GM12878 (cell line): ENCODE measurements around the gene CD9. TPM values are rescaled to one million over a fixed set of nuclear protein-coding genes. Genes with fewer than 3 reads are reported as not detected.

Source experiments
- ATAC-seq: fragments of 200-7000 bp; cut with Tn5 transposase; 3 replicates; pipeline ENCODE4 v1.9.1; 2020; ENCODE audit warnings: mild to moderate bottlenecking, moderate library complexity
- BruUV-seq: library from RNA; stranded (reverse); fragments of 400-500 nt; replicated peaks from 2 replicates; lab custom pipeline; 2021; lab: Mats Ljungman, UMichigan
- CTCF ChIA-PET: fragments of 300-600 bp; sonication (Branson Sonifier 250); formaldehyde crosslinking; extraction: SDS; loops from one replicate; lab custom pipeline; 2021; ENCODE audit warnings: inconsistent platforms; lab: Yijun Ruan, JAX
- POLR2A ChIA-PET: fragments of 350-600 bp; formaldehyde crosslinking; extraction: SDS; loops from one replicate; lab custom pipeline; 2021; ENCODE audit warnings: inconsistent platforms; lab: Charles Lee
- RAD21 ChIA-PET: fragments of 300-600 bp; sonication (Branson Sonifier 250); formaldehyde crosslinking; loops from one replicate; lab custom pipeline; 2023; ENCODE audit warnings: antibody characterized with exemption; ENCODE audit not compliant: unreplicated experiment; lab: Charles Lee
- SMC1A ChIA-PET: fragments of 300-600 bp; sonication (Branson Sonifier 250); formaldehyde crosslinking; loops from one replicate; lab custom pipeline; 2023; ENCODE audit not compliant: unreplicated experiment, uncharacterized antibody; lab: Charles Lee
- DNase-seq: peaks from one replicate; pipeline ENCODE4 v3.0.0-alpha.2; 2011; ENCODE audit warnings: low read depth, low spot score
- FAIRE-seq: peaks from 3 replicates; lab custom pipeline; 2011; peaks lifted over from hg19 to GRCh38; lab: Jason Lieb, UNC
- H2AFZ ChIP-seq: 2 replicates; pipeline ENCODE4 v1.6.0; 2011; ENCODE audit warnings: low read depth, low read length, control low read depth; ENCODE audit not compliant: control insufficient read depth
- H3K27ac ChIP-seq: 2 replicates; pipeline ENCODE4 v1.5.1; 2011; ENCODE audit warnings: control low read depth; ENCODE audit not compliant: control insufficient read depth, insufficient read depth
- H3K27me3 ChIP-seq, 2 experiments: replicated peaks in 1 of 2; 2 replicates each; pipeline versions ENCODE4 v1.6.0 to v1.6.1; 2011; ENCODE audit warnings: low read length in 1 of 2; ENCODE audit not compliant: control insufficient read depth in 2 of 2, insufficient read depth in 2 of 2
- H3K36me3 ChIP-seq, 2 experiments: 2 replicates each; pipeline ENCODE4 v1.5.1; 2011; ENCODE audit warnings: low read length in 1 of 2; ENCODE audit not compliant: control insufficient read depth in 2 of 2, insufficient read depth in 2 of 2
- H3K4me1 ChIP-seq: 2 replicates; pipeline ENCODE4 v1.6.1; 2011; ENCODE audit warnings: mild to moderate bottlenecking, low read length, moderate library complexity, mixed read lengths; ENCODE audit not compliant: control insufficient read depth, insufficient read depth
- H3K4me2 ChIP-seq: 2 replicates; pipeline ENCODE4 v1.6.0; 2011; ENCODE audit warnings: control low read depth; ENCODE audit not compliant: control insufficient read depth, insufficient read depth
- H3K4me3 ChIP-seq: fragments of 200-600 bp; sonication (generic); 2 replicates; pipeline ENCODE4 v1.5.1; 2016
- H3K79me2 ChIP-seq: 2 replicates; pipeline ENCODE4 v1.6.0; 2011; ENCODE audit warnings: low read length; ENCODE audit not compliant: control insufficient read depth, insufficient read depth
- H3K9ac ChIP-seq: 2 replicates; pipeline ENCODE4 v1.8.0; 2011; ENCODE audit warnings: low read length, control low read depth, mixed read lengths; ENCODE audit not compliant: control insufficient read depth, insufficient read depth
- H3K9me3 ChIP-seq: replicated peaks from 3 replicates; pipeline ENCODE4 v1.5.1; 2011; ENCODE audit warnings: mild to moderate bottlenecking, low read length; ENCODE audit not compliant: control insufficient read depth, insufficient read depth
- H4K20me1 ChIP-seq: 2 replicates; pipeline ENCODE4 v1.6.0; 2011; ENCODE audit not compliant: control insufficient read depth, insufficient read depth
- BACH1 ChIP-seq: fragments of 450-650 bp; IDR thresholded peaks from 2 replicates; pipeline ENCODE4 v1.6.1; 2017; ENCODE audit warnings: mild to moderate bottlenecking, borderline replicate concordance
- BMI1 ChIP-seq: fragments of 450-650 bp; IDR thresholded peaks from 2 replicates; pipeline ENCODE4 v1.6.1; 2016; ENCODE audit warnings: mild to moderate bottlenecking, moderate library complexity, borderline replicate concordance
- EED ChIP-seq: sonication (generic); IDR thresholded peaks from 2 replicates; pipeline ENCODE4 v1.6.1; 2016; ENCODE audit warnings: antibody characterized with exemption, low read depth
- NKRF ChIP-seq: fragments of 450-650 bp; conservative IDR thresholded peaks from 2 replicates; pipeline ENCODE4 v1.6.1; 2017; ENCODE audit warnings: mild to moderate bottlenecking, moderate library complexity
- RELA ChIP-seq: fragments of 450-650 bp; IDR thresholded peaks from 2 replicates; pipeline ENCODE4 v1.8.0; 2014; ENCODE audit warnings: borderline replicate concordance; ENCODE audit not compliant: partially characterized antibody
- STAT3 ChIP-seq: IDR thresholded peaks from 2 replicates; pipeline ENCODE4 v1.6.1; 2011; ENCODE audit warnings: low read depth, low read length, improper control_type of control experiment
- ZSCAN29 ChIP-seq: fragments of 450-650 bp; IDR thresholded peaks from 2 replicates; pipeline ENCODE4 v1.6.1; 2017; ENCODE audit warnings: mild to moderate bottlenecking, moderate library complexity
- WGBS: methylation state at CpG from one replicate; pipeline ENCODE4 v1.1.6; 2016; ENCODE audit warnings: low lambda C conversion rate; ENCODE audit not compliant: insufficient replicate concordance, insufficient coverage; ENCODE audit errors: missing lambda C conversion rate; 5-methylcytosine and 5-hydroxymethylcytosine counted together
- in situ Hi-C: fragments of 300-500 bp; cut with MboI; formaldehyde crosslinking; loops from 9 replicates; pipeline ENCODE4 v1.14.3; 2018; ENCODE audit warnings: mixed read lengths
- intact Hi-C: fragments of 100-400 bp; cut with micrococcal nuclease; formaldehyde crosslinking; loops from one replicate; pipeline ENCODE4 v1.14.2; 2022; ENCODE audit not compliant: unreplicated experiment
- polyA plus RNA-seq, 11 experiments: library from polyadenylated mRNA; depleted of rRNA in 4 of 11; unstranded in 6 of 11; stranded (reverse) in 5 of 11; fragments of >200 nt; fragmentation: Nextera tagmentation in 4 of 11; fragmentation: Illumina TruSeq in 1 of 11; extraction: Ambion mirVana in 4 of 11; extraction: Trizol in 1 of 11; gene quantifications; 1 replicate in 1 of 11; 2 replicates in 10 of 11; pipeline versions ENCODE4 v1.2.1 to v1.2.3, GENCODE V29; 2011 to 2016; ENCODE audit warnings: inconsistent platforms in 2 of 11, missing spikeins in 2 of 11, low read depth in 1 of 11
- total RNA-seq, 4 experiments: library from RNA; depleted of rRNA in 3 of 4; stranded (reverse); fragments of >200 nt in 3 of 4; fragmentation: Illumina TruSeq in 1 of 4; extraction: Trizol in 1 of 4; gene quantifications; 2 replicates each; pipeline versions ENCODE4 v1.2.1 to v1.2.3, GENCODE V29; 2013 to 2021
- TF ChIP-seq, protein P1 (sequence below): fragments of 450-650 bp; IDR thresholded peaks from 2 replicates; pipeline ENCODE4 v1.6.1; 2017; ENCODE audit warnings: mild to moderate bottlenecking, moderate library complexity
- TF ChIP-seq, protein P2 (sequence below): fragments of 450-650 bp; IDR thresholded peaks from 2 replicates; pipeline ENCODE4 v1.6.1; 2017; ENCODE audit warnings: mild to moderate bottlenecking, low read depth, inconsistent platforms; ENCODE audit not compliant: poor library complexity, severe bottlenecking

Gene CD9
- total and polyA plus RNA-seq, 10 of the 15 experiments (the other 5 are each of a cell fraction or from before 2014, with no cell fraction given) = 4.8 to 29.9 (median 9.7) TPM

GRCh38 chr12:6224550-6224949 lies 24.4 kb downstream of the CD9 start (continued):
- TF ChIP-seq, protein P1, sequence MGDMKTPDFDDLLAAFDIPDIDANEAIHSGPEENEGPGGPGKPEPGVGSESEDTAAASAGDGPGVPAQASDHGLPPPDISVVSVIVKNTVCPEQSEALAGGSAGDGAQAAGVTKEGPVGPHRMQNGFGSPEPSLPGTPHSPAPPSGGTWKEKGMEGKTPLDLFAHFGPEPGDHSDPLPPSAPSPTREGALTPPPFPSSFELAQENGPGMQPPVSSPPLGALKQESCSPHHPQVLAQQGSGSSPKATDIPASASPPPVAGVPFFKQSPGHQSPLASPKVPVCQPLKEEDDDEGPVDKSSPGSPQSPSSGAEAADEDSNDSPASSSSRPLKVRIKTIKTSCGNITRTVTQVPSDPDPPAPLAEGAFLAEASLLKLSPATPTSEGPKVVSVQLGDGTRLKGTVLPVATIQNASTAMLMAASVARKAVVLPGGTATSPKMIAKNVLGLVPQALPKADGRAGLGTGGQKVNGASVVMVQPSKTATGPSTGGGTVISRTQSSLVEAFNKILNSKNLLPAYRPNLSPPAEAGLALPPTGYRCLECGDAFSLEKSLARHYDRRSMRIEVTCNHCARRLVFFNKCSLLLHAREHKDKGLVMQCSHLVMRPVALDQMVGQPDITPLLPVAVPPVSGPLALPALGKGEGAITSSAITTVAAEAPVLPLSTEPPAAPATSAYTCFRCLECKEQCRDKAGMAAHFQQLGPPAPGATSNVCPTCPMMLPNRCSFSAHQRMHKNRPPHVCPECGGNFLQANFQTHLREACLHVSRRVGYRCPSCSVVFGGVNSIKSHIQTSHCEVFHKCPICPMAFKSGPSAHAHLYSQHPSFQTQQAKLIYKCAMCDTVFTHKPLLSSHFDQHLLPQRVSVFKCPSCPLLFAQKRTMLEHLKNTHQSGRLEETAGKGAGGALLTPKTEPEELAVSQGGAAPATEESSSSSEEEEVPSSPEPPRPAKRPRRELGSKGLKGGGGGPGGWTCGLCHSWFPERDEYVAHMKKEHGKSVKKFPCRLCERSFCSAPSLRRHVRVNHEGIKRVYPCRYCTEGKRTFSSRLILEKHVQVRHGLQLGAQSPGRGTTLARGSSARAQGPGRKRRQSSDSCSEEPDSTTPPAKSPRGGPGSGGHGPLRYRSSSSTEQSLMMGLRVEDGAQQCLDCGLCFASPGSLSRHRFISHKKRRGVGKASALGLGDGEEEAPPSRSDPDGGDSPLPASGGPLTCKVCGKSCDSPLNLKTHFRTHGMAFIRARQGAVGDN = 0 out of 2 replicates have a peak, but pooled peaks have one; percentile 14

DNA sequence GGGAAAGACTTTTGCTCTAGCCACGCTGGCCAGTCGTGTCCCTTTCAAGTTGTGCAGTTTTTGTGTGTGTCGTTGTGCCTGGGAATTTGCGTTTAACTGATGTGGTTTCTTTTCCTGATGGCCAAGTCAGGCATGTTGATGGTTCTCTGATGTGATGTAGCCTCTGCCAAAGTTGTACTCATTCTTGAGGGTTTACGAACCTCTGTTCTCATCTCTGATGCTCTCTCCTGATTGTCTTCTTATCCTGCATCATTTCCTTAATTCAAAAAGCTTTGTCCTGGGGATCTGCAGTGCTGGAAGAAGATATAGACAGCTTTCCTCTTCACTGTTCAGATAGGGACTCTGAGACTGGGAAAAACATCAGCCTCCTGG lies 25.4 kb downstream of the CD9 start:
- no peak overlapping the region for H2AFZ ChIP-seq
- ChIA-PET RAD21 (interaction anchor here (1.6 to 1.9 kb wide), 2 partner anchors 20 to 30 kb away, joined by 4 read pairs; no protein-coding TSS in a partner anchor), CTCF (interaction anchor here (0.8 to 1.6 kb wide), 4 partner anchors 11 to 59 kb away, joined by 3 to 5 read pairs (median 4); no protein-coding TSS in a partner anchor), POLR2A (interaction anchor here (1.1 to 1.8 kb wide), 3 partner anchors 20 to 30 kb away, joined by 3 to 4 read pairs (median 3); no protein-coding TSS in a partner anchor), SMC1A (interaction anchor here (0.9 to 1.4 kb wide), 2 partner anchors 20 to 58 kb away, joined by 3 to 6 read pairs; no protein-coding TSS in a partner anchor)
- no peak overlapping the region for H3K9ac ChIP-seq
- no peak overlapping the region for H3K4me2 ChIP-seq
- no TSS peak for BruUV-seq
- DNase-seq (no peak), ATAC-seq (no peak), FAIRE-seq (no peak)
- H3K27me3 ChIP-seq = no peaks in the 10 kb centered on the region; a peak in 1 of 4 replicates
- peaks cover 5% of the 10 kb centered on the region for H3K4me1 ChIP-seq
- intact Hi-C loops (no loop called here), in situ Hi-C loops (no loop called here)
- no peak overlapping the region for H3K4me3 ChIP-seq
- H4K20me1 ChIP-seq = no peaks in the 10 kb centered on the region
- H3K27ac ChIP-seq = no peak overlapping the region
- no peaks in the 10 kb centered on the region for H3K9me3 ChIP-seq
- H3K36me3 ChIP-seq = no peaks in the 10 kb centered on the region
- H3K79me2 ChIP-seq = no peaks in the 10 kb centered on the region
- 20% methylated on average over 5 of the region's 5 CpGs for WGBS
- TF ChIP-seq RELA (no peak), NKRF (no peak), ZSCAN29 (no peak), STAT3 (no peak), BMI1 (no peak), EED (no peak), BACH1 (no peak)
- TF ChIP-seq, protein P1 = no peak
- TF ChIP-seq, protein P2, sequence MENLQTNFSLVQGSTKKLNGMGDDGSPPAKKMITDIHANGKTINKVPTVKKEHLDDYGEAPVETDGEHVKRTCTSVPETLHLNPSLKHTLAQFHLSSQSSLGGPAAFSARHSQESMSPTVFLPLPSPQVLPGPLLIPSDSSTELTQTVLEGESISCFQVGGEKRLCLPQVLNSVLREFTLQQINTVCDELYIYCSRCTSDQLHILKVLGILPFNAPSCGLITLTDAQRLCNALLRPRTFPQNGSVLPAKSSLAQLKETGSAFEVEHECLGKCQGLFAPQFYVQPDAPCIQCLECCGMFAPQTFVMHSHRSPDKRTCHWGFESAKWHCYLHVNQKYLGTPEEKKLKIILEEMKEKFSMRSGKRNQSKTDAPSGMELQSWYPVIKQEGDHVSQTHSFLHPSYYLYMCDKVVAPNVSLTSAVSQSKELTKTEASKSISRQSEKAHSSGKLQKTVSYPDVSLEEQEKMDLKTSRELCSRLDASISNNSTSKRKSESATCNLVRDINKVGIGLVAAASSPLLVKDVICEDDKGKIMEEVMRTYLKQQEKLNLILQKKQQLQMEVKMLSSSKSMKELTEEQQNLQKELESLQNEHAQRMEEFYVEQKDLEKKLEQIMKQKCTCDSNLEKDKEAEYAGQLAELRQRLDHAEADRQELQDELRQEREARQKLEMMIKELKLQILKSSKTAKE = no peak
